BLaER1 (cell line): ENCODE results near the gene HDAC4.

Experiments
- H3K27ac ChIP-seq: shearing (Covaris generic); formaldehyde crosslinking; 2 replicates; pipeline ENCODE4 v1.8.1; 2022
- H3K27me3 ChIP-seq: shearing (Covaris generic); formaldehyde crosslinking; 2 replicates; pipeline ENCODE4 v1.8.1; 2022
- H3K36me3 ChIP-seq: shearing (Covaris generic); formaldehyde crosslinking; 2 replicates; pipeline ENCODE4 v1.8.1; 2022
- H3K4me1 ChIP-seq: shearing (Covaris generic); formaldehyde crosslinking; 2 replicates; pipeline ENCODE4 v1.8.1; 2022
- H3K4me2 ChIP-seq: shearing (Covaris generic); formaldehyde crosslinking; 2 replicates; pipeline ENCODE4 v1.8.1; 2022
- H3K4me3 ChIP-seq: shearing (Covaris generic); formaldehyde crosslinking; 2 replicates; pipeline ENCODE4 v1.8.1; 2022
- H3K9ac ChIP-seq: shearing (Covaris generic); formaldehyde crosslinking; 2 replicates; pipeline ENCODE4 v1.8.1; 2022
- H3K9me3 ChIP-seq: shearing (Covaris generic); formaldehyde crosslinking; 2 replicates; pipeline ENCODE4 v1.8.1; 2022
- H4K20me1 ChIP-seq: shearing (Covaris generic); formaldehyde crosslinking; 2 replicates; pipeline ENCODE4 v1.8.1; 2022
- Cebpa-rat ChIP-seq: shearing (Covaris generic); IDR thresholded peaks from 2 replicates; pipeline ENCODE4 v1.8.1; 2022

The HDAC4 gene

DNA sequence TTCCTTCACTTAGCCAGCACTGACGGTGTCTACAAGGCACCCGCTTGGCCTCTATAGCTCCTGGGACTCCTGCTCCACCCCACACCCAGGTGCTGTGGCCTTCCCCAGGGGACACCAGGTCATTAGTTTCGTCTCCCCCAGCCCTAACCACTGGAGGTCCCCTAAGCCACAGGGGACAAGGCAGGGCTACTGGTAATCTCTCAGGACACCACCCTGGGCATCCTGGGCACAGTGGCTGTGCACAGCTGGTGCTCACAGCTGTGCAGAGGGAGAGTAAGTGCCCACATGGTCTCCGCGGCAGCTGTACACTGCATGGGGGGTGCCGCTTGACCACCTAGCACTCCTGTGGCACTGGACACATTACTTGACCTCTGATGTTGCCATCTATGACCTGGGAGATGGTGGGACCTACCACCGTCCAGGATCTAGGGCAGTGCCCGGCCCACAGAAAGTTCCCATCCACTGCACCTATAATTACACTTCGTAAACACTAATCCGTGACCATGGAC, 134.0 kb downstream of the HDAC4 start:
- peak overlapping the region; percentile 92 for H3K27ac ChIP-seq
- peaks cover 99% of the 10 kb centered on the region for H3K4me1 ChIP-seq
- peak overlapping the region; percentile 99 for H3K4me2 ChIP-seq
- H3K36me3 ChIP-seq: no peaks in the 10 kb centered on the region
- TF ChIP-seq Cebpa-rat: no peak
- H4K20me1 ChIP-seq: peaks cover 96% of the 10 kb centered on the region
- no peaks in the 10 kb centered on the region for H3K9me3 ChIP-seq
- H3K4me3 ChIP-seq: peak overlapping the region; percentile 58
- no peaks in the 10 kb centered on the region for H3K27me3 ChIP-seq
- peak overlapping the region; percentile 66 for H3K9ac ChIP-seq

DNA sequence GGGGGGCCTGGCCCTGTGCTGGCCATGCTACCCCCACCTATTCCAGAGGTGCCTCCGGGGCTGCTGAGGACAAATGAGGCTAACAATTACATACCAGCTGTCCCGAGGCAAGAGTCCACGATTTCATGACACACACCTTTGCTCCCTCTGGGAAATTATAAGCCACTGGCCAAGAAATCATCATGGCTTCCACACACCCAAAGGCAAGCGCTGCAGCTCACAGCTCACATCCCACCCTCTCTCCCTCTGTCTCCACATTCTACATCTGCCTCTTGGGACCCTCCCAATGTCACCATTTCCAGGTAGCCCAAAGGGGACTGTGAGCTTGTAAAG, 134.4 kb downstream of the HDAC4 start:
- H3K27ac ChIP-seq: peak overlapping the region; percentile 92
- H3K36me3 ChIP-seq: no peaks in the 10 kb centered on the region
- peak overlapping the region; percentile 58 for H3K4me3 ChIP-seq
- peak overlapping the region; percentile 99 for H3K4me2 ChIP-seq
- TF ChIP-seq Cebpa-rat: no peak
- H3K9ac ChIP-seq: peak overlapping the region; percentile 66; the same call in 1 of the 2 replicates
- H4K20me1 ChIP-seq: peaks cover 96% of the 10 kb centered on the region
- H3K4me1 ChIP-seq: peaks cover 99% of the 10 kb centered on the region
- H3K27me3 ChIP-seq: no peaks in the 10 kb centered on the region
- H3K9me3 ChIP-seq: no peaks in the 10 kb centered on the region

DNA sequence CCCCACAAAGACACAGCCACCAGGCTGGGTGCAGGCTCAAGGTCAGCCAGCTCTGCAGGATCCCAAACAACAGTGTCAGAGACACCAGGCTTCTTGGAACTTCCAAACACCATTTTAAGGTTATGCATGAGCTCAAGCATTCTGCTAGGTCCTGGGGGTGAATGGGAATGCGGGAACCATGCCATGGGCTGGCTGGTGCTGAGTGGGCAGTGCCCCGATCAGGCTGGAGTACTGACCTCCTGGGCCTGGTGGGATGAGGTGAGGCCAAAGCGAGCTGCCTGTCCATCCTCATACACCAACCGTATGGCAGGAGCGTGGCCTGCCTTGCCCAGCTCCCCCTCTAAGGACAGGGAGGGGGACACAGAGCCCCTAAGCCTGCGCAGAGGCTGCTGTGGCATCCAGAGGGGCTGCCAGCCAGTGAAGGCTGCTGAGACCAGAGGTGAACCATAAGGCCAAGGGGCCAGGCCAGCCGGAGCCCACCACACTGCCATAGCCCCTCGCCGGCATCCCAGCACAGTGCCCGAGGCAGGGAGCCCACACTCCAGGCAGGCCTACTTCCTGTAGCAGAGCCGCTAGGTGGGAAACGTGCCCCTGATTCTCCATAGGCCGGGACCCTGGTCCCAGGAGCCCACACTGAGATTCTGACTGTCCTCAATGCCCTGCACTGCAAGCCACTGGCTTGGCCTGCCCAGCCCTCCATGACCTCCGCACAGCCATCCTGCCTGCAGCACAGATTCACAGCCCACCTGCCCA, 135.0 kb downstream of the HDAC4 start:
- no peak for TF ChIP-seq Cebpa-rat
- H3K4me1 ChIP-seq: peaks cover 99% of the 10 kb centered on the region
- peak overlapping the region; percentile 99 for H3K4me2 ChIP-seq
- H3K27ac ChIP-seq: peak overlapping the region; percentile 92
- no peaks in the 10 kb centered on the region for H3K9me3 ChIP-seq
- no peaks in the 10 kb centered on the region for H3K36me3 ChIP-seq
- H3K27me3 ChIP-seq: no peaks in the 10 kb centered on the region
- H3K4me3 ChIP-seq: peak overlapping the region; percentile 58; the same call in 1 of the 2 replicates
- peaks cover 96% of the 10 kb centered on the region for H4K20me1 ChIP-seq
- peak overlapping the region; percentile 75; the same call in 1 of the 2 replicates for H3K9ac ChIP-seq

DNA sequence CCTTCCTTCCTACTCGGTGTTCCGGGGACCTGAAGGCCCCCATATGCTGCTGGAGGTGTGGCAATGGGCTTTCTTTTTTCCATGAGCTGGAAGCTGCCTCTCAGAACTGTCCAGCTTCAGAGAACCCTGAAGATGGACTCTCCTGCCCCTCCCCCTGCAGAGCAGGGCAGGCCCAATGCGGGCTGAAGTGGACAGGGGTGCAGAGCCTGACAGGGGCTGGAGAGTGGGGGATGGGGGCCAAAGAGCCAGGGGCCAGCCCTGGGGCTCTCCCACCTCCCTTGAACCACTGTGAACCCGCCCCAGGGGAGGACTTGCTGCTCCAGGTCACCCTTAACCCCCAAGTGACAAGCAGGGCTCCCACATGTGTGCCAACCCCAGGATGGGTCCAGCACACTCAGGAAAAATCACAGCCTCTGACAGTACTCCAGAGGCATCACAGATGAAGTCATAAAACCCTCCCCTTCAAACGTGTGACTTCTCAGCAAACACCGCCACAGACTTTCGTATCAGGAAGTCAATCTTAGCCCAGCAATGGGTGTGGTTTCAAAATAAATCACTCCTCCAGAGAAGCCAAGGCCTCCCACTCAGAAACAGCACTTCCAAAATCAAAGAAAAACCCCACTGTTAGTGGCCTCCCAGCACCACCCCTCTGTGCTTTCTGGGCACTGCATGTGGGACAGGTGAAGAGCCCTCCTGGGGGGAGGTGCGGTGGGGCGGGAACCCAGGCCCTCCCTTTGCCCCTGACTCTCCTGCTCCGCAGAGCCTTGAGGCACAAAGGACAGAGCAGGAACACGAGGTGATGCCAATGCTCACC, 135.8 kb downstream of the HDAC4 start:
- peaks cover 99% of the 10 kb centered on the region for H3K4me1 ChIP-seq
- H3K4me3 ChIP-seq: peak overlapping the region; percentile 52
- TF ChIP-seq Cebpa-rat: no peak
- peaks cover 96% of the 10 kb centered on the region for H4K20me1 ChIP-seq
- peak overlapping the region; percentile 75 for H3K9ac ChIP-seq
- H3K27ac ChIP-seq: peak overlapping the region; percentile 92
- no peaks in the 10 kb centered on the region for H3K9me3 ChIP-seq
- H3K4me2 ChIP-seq: peak overlapping the region; percentile 99
- no peaks in the 10 kb centered on the region for H3K36me3 ChIP-seq
- no peaks in the 10 kb centered on the region for H3K27me3 ChIP-seq

DNA sequence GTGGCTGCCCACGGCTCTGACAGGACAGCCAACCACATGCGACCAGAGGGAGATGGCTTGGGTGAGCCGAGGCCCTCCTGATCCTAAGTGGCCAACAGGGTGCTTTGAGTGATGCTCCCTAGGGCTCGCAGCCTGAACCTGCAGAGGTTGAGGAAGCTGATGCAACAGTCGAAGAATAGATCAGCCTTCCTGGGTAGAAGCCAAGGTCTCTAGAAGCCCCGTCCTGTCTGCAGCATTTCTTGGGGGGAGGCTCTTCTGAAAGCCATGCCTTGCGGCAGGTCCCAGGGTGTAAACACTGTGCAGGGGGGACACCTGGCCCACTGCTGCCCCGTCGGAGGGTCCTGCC, 136.4 kb downstream of the HDAC4 start:
- H3K36me3 ChIP-seq: no peaks in the 10 kb centered on the region
- no peaks in the 10 kb centered on the region for H3K27me3 ChIP-seq
- H3K4me1 ChIP-seq: peaks cover 99% of the 10 kb centered on the region
- no peaks in the 10 kb centered on the region for H3K9me3 ChIP-seq
- H3K4me3 ChIP-seq: peak overlapping the region; percentile 52
- H3K9ac ChIP-seq: peak overlapping the region; percentile 75
- H3K27ac ChIP-seq: peak overlapping the region; percentile 92
- H3K4me2 ChIP-seq: peak overlapping the region; percentile 99
- TF ChIP-seq Cebpa-rat: peak; percentile 52; the same call in 1 of the 2 replicates
- H4K20me1 ChIP-seq: peaks cover 94% of the 10 kb centered on the region

DNA sequence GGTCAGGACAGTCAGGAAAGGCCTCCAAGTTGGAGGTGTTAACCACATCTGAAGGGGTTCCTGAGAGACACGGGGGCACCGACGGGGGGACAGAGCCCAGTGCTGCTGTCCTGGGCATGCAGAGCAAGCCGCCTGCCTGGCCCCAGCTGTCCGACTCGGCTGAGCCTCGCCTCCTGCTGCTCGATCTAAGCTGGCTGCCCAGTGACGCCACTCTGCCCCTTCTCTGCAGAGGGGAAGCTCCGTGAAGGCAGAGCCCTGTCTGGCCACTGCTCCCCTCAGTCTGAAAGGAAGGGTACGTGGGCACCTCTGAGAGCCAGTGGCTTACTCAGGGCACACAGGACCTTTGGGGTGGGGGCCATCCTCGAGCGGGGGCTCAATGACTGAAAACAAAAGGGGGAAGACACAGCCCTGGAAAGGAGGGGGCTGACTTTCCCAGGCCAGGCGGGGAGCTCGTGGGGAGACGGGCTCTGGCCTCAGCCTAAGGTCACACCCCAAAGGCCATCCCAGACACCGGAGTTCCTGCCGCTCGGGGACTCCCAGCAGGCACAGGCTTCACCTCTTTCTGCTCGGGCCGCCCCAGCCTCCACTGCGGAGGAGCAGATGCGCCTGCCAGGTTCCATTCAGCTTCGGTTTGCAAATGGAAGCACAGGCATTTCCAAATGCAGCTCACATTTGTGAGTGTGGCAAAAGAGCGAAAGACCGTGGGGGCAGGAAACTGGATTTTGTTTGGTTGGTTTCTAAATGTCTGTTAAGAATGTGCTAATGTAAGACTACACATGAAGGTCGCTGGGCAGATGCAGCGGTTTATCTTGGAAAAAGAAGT, 136.9 kb downstream of the HDAC4 start:
- TF ChIP-seq Cebpa-rat: no peak
- Histone ChIP-seq H3K27me3 (no peaks in the 10 kb centered on the region), H3K4me3 (peak overlapping the region; percentile 52), H3K4me1 (peaks cover 99% of the 10 kb centered on the region), H3K4me2 (peak overlapping the region; percentile 99), H4K20me1 (peaks cover 88% of the 10 kb centered on the region), H3K9ac (peak overlapping the region; percentile 75), H3K36me3 (no peaks in the 10 kb centered on the region), H3K27ac (peak overlapping the region; percentile 92), H3K9me3 (no peaks in the 10 kb centered on the region)

DNA sequence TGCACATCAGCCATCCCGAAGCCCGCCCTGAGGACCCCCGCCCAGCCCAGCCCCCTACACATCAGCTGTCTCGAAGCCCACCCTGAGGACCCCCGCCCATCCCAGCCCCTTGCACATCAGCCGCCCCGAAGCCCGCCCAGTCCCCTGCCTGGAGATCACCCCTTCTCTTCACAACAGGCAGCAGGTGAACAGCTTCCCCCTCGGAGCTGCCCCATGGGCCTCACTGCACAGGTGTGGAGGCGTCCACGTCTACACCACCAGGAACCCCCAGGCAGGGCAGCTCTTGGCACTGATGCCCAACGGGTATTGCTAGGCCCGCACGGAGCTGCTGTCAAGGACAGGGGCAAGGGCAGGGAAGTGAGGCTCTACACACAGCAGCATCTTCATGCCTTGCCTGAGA, 137.6 kb downstream of the HDAC4 start:
- no peak for TF ChIP-seq Cebpa-rat
- H3K9ac ChIP-seq: peak overlapping the region; percentile 75; the same call in 1 of the 2 replicates
- peaks cover 94% of the 10 kb centered on the region for H3K4me1 ChIP-seq

DNA sequence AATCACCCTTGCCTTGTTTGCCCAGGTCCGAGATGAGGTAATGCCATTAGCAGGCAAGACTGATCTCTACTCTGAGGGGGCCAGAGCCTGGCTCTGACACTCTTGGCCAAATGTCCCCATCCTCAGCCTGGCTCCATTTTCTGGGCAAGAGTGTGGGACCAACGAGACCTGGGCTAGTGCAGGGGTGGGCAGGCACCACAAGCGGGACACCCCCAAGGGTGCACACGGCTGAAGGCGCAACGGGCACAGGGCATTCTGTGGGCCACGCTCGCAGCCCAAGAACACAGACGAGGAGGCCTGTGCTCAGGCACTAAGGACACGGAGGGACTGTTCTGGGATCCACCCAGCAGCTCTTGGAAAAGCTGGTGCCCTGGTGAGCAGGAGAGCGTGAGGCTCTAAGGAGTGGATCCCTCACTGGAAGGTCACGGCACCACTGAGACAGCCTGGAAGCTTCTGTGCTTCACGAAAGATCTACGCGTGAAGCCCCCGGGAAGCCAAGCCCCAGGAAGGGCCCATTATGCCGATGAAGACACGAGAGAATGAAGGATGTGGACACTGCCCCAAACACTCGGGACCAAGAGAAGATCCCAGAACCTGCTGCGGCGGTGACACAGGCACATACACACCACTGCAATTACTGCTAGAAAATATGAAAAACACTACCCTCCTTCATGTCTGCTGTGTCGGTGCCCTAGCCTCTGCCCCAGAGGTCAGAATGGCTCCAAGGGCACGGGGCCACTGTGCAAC, 138.2 kb downstream of the HDAC4 start:
- peaks cover 6% of the 10 kb centered on the region for H3K36me3 ChIP-seq
- peaks cover 88% of the 10 kb centered on the region for H3K4me1 ChIP-seq
- H3K9ac ChIP-seq: no peak overlapping the region
- peaks cover 12% of the 10 kb centered on the region for H3K9me3 ChIP-seq
- no peaks in the 10 kb centered on the region for H3K27me3 ChIP-seq
- no peak overlapping the region for H3K4me3 ChIP-seq
- peak overlapping the region; percentile 50 for H3K27ac ChIP-seq
- TF ChIP-seq Cebpa-rat: no peak
- H3K4me2 ChIP-seq: peak overlapping the region; percentile 65
- peaks cover 76% of the 10 kb centered on the region for H4K20me1 ChIP-seq

More for the DNA sequence above, 137.6 kb downstream of the HDAC4 start:
- Histone ChIP-seq H3K27ac (peak overlapping the region; percentile 92), H3K36me3 (peaks cover under 1% of the 10 kb centered on the region; the same call in 1 of the 2 replicates), H4K20me1 (peaks cover 81% of the 10 kb centered on the region), H3K9me3 (peaks cover 6% of the 10 kb centered on the region), H3K4me2 (peak overlapping the region; percentile 99), H3K4me3 (no peak overlapping the region), H3K27me3 (no peaks in the 10 kb centered on the region)
